CD4-positive, CD25-positive, alpha-beta regulatory T cell (primary cell): ENCODE data around the gene AK8. TPM values are rescaled to one million over a fixed set of nuclear protein-coding genes. Genes with fewer than 3 reads are reported as not detected.

Experiments used
- ATAC-seq, 2 donors: fragments of 150-1000 bp; cut with Tn5 transposase; one replicate each; pipeline ENCODE4 v1.10.0; 2021; ENCODE audit warnings: low read depth in 2 of 2, moderate number of reproducible peaks in 2 of 2, moderate library complexity in 1 of 2
- DNase-seq, 3 donors: peaks; one replicate each; pipeline versions ENCODE4 v3.0.0 to v3.0.0-alpha.2; 2012 to 2022; ENCODE audit warnings: mixed read lengths in 1 of 3
- H3K27ac ChIP-seq: one replicate; pipeline ENCODE4 v1.7.0; 2013; ENCODE audit warnings: mild to moderate bottlenecking, low read length; ENCODE audit not compliant: insufficient read depth, poor library complexity, severe bottlenecking
- H3K27me3 ChIP-seq: one replicate; pipeline ENCODE4 v1.7.0; 2013; ENCODE audit warnings: low read length; ENCODE audit not compliant: control insufficient read depth, insufficient read depth
- H3K36me3 ChIP-seq: one replicate; pipeline ENCODE4 v1.7.0; 2013; ENCODE audit warnings: mild to moderate bottlenecking, low read length, moderate library complexity; ENCODE audit not compliant: control insufficient read depth, insufficient read depth
- H3K4me1 ChIP-seq: 2 replicates; pipeline ENCODE4 v1.7.0; 2013; ENCODE audit warnings: mild to moderate bottlenecking, low read length; ENCODE audit not compliant: insufficient read depth, control insufficient read depth, poor library complexity, severe bottlenecking
- H3K4me3 ChIP-seq: one replicate; pipeline ENCODE4 v1.7.0; 2013; ENCODE audit warnings: low read depth, mild to moderate bottlenecking, low read length, moderate library complexity
- H3K9me3 ChIP-seq, 2 experiments: 1 replicate in 1 of 2; 2 replicates in 1 of 2; pipeline ENCODE4 v1.7.0; 2013; ENCODE audit warnings: low read length in 2 of 2, mild to moderate bottlenecking in 1 of 2, moderate library complexity in 1 of 2; ENCODE audit not compliant: control insufficient read depth in 2 of 2
- H3K27ac Mint-ChIP-seq, 3 donors: one replicate each; pipeline ENCODE4 v1.8.0; 2020 to 2022; ENCODE audit warnings: mild to moderate bottlenecking in 3 of 3, mixed read lengths in 3 of 3, moderate library complexity in 2 of 3
- H3K27me3 Mint-ChIP-seq: one replicate; pipeline ENCODE4 v1.8.0; 2022; ENCODE audit warnings: mild to moderate bottlenecking, mixed read lengths
- H3K36me3 Mint-ChIP-seq: one replicate; pipeline ENCODE4 v1.8.0; 2020; ENCODE audit warnings: mixed read lengths
- H3K4me1 Mint-ChIP-seq, 4 donors: one replicate each; pipeline ENCODE4 v1.8.0; 2020 to 2022; ENCODE audit warnings: mixed read lengths in 4 of 4, mild to moderate bottlenecking in 1 of 4
- H3K4me3 Mint-ChIP-seq, 4 donors: one replicate each; pipeline ENCODE4 v1.8.0; 2020 to 2022; ENCODE audit warnings: mild to moderate bottlenecking in 4 of 4, mixed read lengths in 4 of 4, moderate library complexity in 3 of 4
- H3K9me3 Mint-ChIP-seq, 7 donors: one replicate each; pipeline ENCODE4 v1.8.0; 2020 to 2022; ENCODE audit warnings: mixed read lengths in 7 of 7, mild to moderate bottlenecking in 3 of 7, moderate library complexity in 2 of 7
- polyA plus RNA-seq, 4 donors: library from polyadenylated mRNA; unstranded; fragments of 300-500 nt; fragmentation: Illumina TruSeq; gene quantifications; one replicate each; pipeline ENCODE4 v1.2.3, GENCODE V29; 2021
- total RNA-seq: library from RNA; stranded (reverse); gene quantifications from one replicate; pipeline ENCODE4 v1.2.3, GENCODE V29; 2022

Gene AK8
- total and polyA plus RNA-seq, 5 donors from 2014 or later = 0.21 TPM; not detected in 4

DNA sequence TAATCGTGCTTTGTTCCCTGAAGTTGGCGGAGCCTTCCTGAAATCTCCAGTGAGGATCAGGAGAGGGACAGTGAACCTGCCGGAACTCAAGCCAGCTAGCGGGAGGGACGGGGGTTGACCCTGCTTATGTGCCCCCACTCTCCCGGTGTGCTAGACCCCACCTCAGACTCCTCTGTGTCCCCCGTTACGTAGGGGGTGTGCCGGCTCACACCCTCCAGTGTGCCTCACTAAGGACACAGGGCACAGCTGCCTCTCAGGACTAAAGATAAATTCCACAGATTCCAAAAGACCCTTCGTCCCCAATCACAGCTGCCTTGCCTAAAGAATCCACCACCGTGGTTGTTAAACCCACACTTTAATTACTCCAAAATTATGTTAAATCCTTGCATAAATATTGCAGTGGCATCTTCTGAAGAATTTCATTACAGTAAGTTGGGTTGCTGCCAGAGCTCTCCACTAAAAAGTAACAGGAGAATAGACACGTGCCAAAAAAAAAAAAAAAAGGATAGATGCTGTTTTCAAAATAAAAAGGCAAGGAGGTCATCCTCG is 134.1 kb downstream of the AK8 start:
- no peaks in the 10 kb centered on the region for H3K9me3 ChIP-seq
- no peak overlapping the region for H3K27ac ChIP-seq
- H3K9me3 Mint-ChIP-seq = peaks cover 0 to 2% (median 0%) of the 10 kb centered on the region in 7 donors
- no peak overlapping the region for H3K27ac Mint-ChIP-seq
- peaks cover 10% of the 10 kb centered on the region for H3K27me3 ChIP-seq
- no peak for DNase-seq
- H3K27me3 Mint-ChIP-seq = peaks cover 55% of the 10 kb centered on the region
- H3K36me3 ChIP-seq = no peaks in the 10 kb centered on the region
- ATAC-seq = no peak
- H3K4me3 Mint-ChIP-seq = no peak overlapping the region
- no peak overlapping the region for H3K4me3 ChIP-seq
- H3K4me1 Mint-ChIP-seq = peaks cover 0 to 6% (median 0%) of the 10 kb centered on the region in 4 donors
- no peaks in the 10 kb centered on the region for H3K36me3 Mint-ChIP-seq
- no peaks in the 10 kb centered on the region for H3K4me1 ChIP-seq

DNA sequence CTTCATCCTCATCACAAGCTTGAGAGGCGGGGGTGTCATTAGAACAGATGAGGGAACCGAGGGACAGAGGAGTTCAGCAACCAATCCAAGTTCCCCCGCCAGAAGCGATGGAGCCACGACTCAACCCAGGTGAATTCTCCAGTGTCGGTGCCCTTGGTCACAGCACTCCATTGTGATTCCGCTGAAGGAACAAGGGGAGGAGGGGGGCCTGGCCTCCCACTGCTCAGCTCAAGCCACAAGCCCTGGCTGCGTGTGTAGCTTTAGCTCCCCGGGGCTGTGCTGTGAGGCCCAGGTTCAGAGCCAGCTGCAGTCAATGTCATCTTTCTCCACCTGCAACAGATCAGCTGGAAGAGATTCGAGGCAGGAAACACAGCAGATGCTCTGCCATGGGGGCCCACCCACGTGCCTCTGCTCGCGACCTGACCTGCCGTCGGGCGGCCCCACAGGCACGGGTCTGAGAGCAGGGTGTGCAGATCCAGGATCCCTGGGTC is 135.2 kb downstream of the AK8 start:
- H3K27ac Mint-ChIP-seq = no peak overlapping the region
- Histone ChIP-seq H3K9me3 (no peaks in the 10 kb centered on the region), H3K27ac (no peak overlapping the region), H3K27me3 (peaks cover 13% of the 10 kb centered on the region), H3K4me3 (no peak overlapping the region), H3K4me1 (no peaks in the 10 kb centered on the region), H3K36me3 (no peaks in the 10 kb centered on the region)
- ATAC-seq (no peak), DNase-seq (no peak)
- H3K4me3 Mint-ChIP-seq = peak overlapping the region in 1 of 4 donors; percentile 21
- H3K27me3 Mint-ChIP-seq = peaks cover 55% of the 10 kb centered on the region
- peaks cover 0 to 2% (median 0%) of the 10 kb centered on the region in 7 donors for H3K9me3 Mint-ChIP-seq
- peaks cover 0 to 6% (median 0%) of the 10 kb centered on the region in 4 donors for H3K4me1 Mint-ChIP-seq
- H3K36me3 Mint-ChIP-seq = no peaks in the 10 kb centered on the region

DNA sequence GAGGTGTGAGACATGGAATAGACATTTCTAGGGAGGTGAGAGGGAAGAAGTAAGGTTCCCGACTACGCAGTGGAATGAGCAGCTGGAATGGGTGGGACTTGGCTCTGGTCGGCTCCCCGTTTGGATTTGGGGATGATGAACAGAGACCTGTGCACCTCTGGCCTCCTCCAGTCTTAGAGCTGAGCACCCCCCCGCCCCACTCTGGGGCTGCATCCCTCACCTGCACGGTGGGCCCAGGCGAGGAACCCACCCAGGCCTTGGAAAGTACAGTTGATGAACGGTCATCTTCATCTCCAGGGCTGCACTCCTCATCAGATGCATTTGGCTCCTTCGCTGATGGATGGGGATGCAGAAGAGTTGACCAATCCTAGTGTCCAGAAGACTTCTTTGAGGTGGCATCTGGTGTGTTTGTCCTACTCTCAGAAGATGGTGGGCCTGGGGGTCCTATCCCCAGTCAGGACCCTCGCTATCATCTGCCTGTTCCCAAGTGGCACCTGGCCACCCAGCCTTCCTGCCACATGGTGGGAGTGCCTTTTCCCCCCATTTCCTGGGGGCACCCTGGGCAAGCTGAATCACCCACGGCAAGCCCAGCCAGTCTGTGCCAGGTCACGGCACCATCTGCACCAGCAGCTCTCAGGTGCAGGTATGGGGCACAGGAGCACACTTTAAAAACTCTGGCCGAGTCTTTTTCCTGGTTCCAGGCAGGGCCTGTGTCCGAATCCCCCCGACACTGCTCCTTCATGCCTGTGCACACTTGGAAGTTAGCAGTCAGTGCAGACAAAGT is 137.4 kb downstream of the AK8 start:
- Histone ChIP-seq H3K27ac (no peak overlapping the region), H3K27me3 (peaks cover 10% of the 10 kb centered on the region), H3K36me3 (no peaks in the 10 kb centered on the region), H3K4me3 (no peak overlapping the region), H3K9me3 (no peaks in the 10 kb centered on the region), H3K4me1 (no peaks in the 10 kb centered on the region)
- Mint-ChIP-seq H3K27me3 (peaks cover 48% of the 10 kb centered on the region), H3K4me3 (no peak overlapping the region), H3K36me3 (no peaks in the 10 kb centered on the region), H3K27ac (no peak overlapping the region), H3K9me3 (peaks cover 0 to 2% (median 0%) of the 10 kb centered on the region in 7 donors), H3K4me1 (peaks cover 0 to 6% (median 0%) of the 10 kb centered on the region in 4 donors)
- ATAC-seq (no peak), DNase-seq (no peak)

DNA sequence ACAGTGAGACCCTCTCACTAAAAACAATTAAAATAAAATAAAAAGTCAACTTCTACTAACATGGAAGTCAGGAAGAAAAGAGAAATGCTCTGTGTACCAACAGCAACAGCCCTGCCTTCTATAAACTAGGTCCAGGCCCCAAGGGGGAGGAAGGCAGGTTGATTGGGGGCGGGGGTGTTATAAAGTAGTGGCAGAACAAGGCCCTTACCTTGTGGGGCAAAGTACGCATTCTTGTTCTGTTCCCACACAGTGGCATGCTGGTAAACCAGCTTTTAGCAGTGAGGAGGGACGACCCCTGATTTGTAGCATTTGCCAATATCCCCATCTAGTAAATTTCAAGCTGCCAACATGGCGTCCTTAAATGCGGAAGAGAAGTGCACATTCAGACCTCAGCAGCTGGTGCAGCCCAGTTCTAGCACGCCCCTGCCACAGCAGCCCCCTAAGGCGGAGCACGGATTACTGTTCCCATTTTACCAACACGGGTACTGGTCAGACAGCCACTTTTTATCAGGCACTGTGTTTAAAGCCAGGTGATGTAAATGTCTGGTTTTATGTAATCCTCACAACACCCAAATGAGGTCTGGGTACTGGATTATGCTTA is 138.3 kb downstream of the AK8 start:
- no peaks in the 10 kb centered on the region for H3K9me3 ChIP-seq
- Mint-ChIP-seq H3K9me3 (peaks cover 0 to 2% (median 0%) of the 10 kb centered on the region in 7 donors), H3K4me3 (no peak overlapping the region), H3K36me3 (no peaks in the 10 kb centered on the region), H3K4me1 (peaks cover 0 to under 1% (median 0%) of the 10 kb centered on the region in 4 donors), H3K27ac (no peak overlapping the region), H3K27me3 (peaks cover 44% of the 10 kb centered on the region)
- H3K4me1 ChIP-seq = no peaks in the 10 kb centered on the region
- H3K27me3 ChIP-seq = peaks cover 8% of the 10 kb centered on the region
- ATAC-seq = no peak
- H3K4me3 ChIP-seq = no peak overlapping the region
- no peak for DNase-seq
- no peaks in the 10 kb centered on the region for H3K36me3 ChIP-seq
- H3K27ac ChIP-seq = no peak overlapping the region

GRCh38 chr9:132733260-132733815 is 144.7 kb downstream of the AK8 start:
- Mint-ChIP-seq H3K27me3 (peaks cover 22% of the 10 kb centered on the region), H3K27ac (no peak overlapping the region), H3K9me3 (no peaks in the 10 kb centered on the region), H3K4me1 (no peaks in the 10 kb centered on the region), H3K4me3 (no peak overlapping the region), H3K36me3 (no peaks in the 10 kb centered on the region)
- DNase-seq (no peak), ATAC-seq (no peak)
- Histone ChIP-seq H3K36me3 (no peaks in the 10 kb centered on the region), H3K9me3 (no peaks in the 10 kb centered on the region), H3K27me3 (no peaks in the 10 kb centered on the region), H3K4me3 (no peak overlapping the region), H3K4me1 (no peaks in the 10 kb centered on the region), H3K27ac (no peak overlapping the region)

GRCh38 chr9:132732326-132733259 is 145.5 kb downstream of the AK8 start:
- Mint-ChIP-seq H3K36me3 (no peaks in the 10 kb centered on the region), H3K27ac (no peak overlapping the region), H3K9me3 (no peaks in the 10 kb centered on the region), H3K4me1 (no peaks in the 10 kb centered on the region), H3K27me3 (peaks cover 23% of the 10 kb centered on the region), H3K4me3 (no peak overlapping the region)
- H3K9me3 ChIP-seq = no peaks in the 10 kb centered on the region
- no peaks in the 10 kb centered on the region for H3K27me3 ChIP-seq
- DNase-seq (no peak), ATAC-seq (no peak)
- H3K4me3 ChIP-seq = no peak overlapping the region
- no peaks in the 10 kb centered on the region for H3K4me1 ChIP-seq
- no peak overlapping the region for H3K27ac ChIP-seq
- no peaks in the 10 kb centered on the region for H3K36me3 ChIP-seq

DNA sequence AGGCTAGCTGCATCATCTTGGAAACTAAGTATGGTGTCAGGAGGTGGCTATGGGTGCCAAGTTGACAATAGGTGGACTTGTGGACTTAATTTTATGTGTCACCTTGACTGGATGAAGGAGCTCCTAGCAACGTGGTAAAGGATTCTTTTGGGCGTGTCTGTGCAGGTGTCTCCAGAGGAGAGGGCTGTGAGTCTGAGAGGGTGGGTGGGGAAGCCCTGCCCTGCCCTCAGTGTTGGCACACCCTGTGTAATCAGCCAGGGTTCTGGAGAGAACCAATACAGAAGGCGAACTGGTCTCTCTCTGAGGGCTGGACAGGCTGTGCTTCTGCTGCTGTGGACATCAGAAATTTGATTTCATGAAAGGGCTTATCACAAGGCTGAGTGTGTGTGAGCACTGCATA is 146.9 kb downstream of the AK8 start:
- H3K4me3 Mint-ChIP-seq = no peak overlapping the region
- ATAC-seq (no peak), DNase-seq (no peak)
- H3K36me3 ChIP-seq = no peaks in the 10 kb centered on the region
- no peaks in the 10 kb centered on the region for H3K36me3 Mint-ChIP-seq
- no peaks in the 10 kb centered on the region for H3K27me3 ChIP-seq
- no peak overlapping the region for H3K4me3 ChIP-seq
- no peaks in the 10 kb centered on the region for H3K4me1 Mint-ChIP-seq
- H3K27ac Mint-ChIP-seq = peak overlapping the region in 2 of 3 donors; percentile 16 to 28
- H3K9me3 Mint-ChIP-seq = no peaks in the 10 kb centered on the region
- H3K4me1 ChIP-seq = no peaks in the 10 kb centered on the region
- no peaks in the 10 kb centered on the region for H3K9me3 ChIP-seq
- no peak overlapping the region for H3K27ac ChIP-seq
- peaks cover 23% of the 10 kb centered on the region for H3K27me3 Mint-ChIP-seq
